WERI-Rb-1 (cell line): ENCODE results near the gene ST8SIA6.

Experiments used
- DNase-seq: peaks from one replicate; pipeline ENCODE4 v3.0.0-alpha.2; 2020
- H3K27ac ChIP-seq: fragments of 250-450 bp; sonication (Bioruptor Pico); 2 replicates; pipeline ENCODE4 v1.5.1; 2020; ENCODE audit warnings: mild to moderate bottlenecking, moderate library complexity
- H3K27me3 ChIP-seq: fragments of 250-450 bp; sonication (Bioruptor Pico); 2 replicates; pipeline ENCODE4 v1.5.1; 2021; ENCODE audit warnings: mild to moderate bottlenecking, low read depth, moderate library complexity; ENCODE audit not compliant: insufficient read depth, severe bottlenecking
- H3K36me3 ChIP-seq: fragments of 250-450 bp; sonication (Bioruptor Pico); 2 replicates; pipeline ENCODE4 v1.5.1; 2020; ENCODE audit warnings: mild to moderate bottlenecking, moderate library complexity
- H3K4me3 ChIP-seq: 2 replicates; pipeline ENCODE4 v1.5.1; 2011; ENCODE audit warnings: low read depth, mild to moderate bottlenecking, control low read depth, low read length
- H3K9me3 ChIP-seq: fragments of 250-450 bp; sonication (Bioruptor Pico); 2 replicates; pipeline ENCODE4 v1.5.1; 2021; ENCODE audit warnings: mild to moderate bottlenecking, moderate library complexity; ENCODE audit not compliant: severe bottlenecking
- CTCF ChIP-seq: IDR thresholded peaks from 2 replicates; pipeline ENCODE4 v1.5.1; 2011; ENCODE audit warnings: low read depth, mild to moderate bottlenecking, control low read depth, inconsistent platforms, low read length

ST8SIA6 gene

DNA sequence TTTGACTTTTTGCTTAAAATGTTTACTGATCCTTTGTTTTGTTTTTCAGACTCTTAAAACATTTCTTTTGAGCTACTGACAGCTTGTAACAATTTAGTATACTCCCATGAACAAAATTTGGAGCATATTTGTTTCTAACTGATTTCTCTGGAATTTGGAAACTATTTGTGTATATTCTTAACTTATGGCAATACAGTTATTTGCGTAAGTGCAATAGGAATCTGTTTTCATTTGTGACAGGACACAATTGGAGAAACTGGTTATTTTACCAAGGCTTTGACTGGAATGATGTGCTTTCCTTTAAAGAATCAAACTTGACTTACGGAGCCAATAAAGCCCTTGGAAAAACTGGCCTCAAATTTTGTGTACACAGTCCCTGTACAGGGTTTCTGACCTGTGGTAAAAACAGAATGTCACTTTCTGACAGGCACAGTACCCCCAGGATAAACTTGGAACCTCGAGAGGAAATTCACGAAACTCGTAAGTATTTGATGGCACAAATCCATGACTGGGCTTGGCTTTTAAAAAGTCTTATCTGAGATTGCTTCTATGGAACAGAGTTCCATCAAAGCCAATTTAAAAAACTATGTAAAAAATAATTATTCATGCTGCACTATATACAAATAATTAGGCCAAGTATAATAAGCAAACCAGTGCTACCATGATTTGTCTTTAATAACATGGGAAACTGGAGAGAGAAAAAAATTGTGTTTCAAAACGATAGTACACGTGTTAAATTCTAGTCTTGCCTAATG, 70.4 kb downstream of the ST8SIA6 start:
- Histone ChIP-seq H3K36me3 (no peaks in the 10 kb centered on the region), H3K27ac (no peak overlapping the region), H3K27me3 (no peaks in the 10 kb centered on the region), H3K9me3 (no peaks in the 10 kb centered on the region), H3K4me3 (no peak overlapping the region)
- no peak for TF ChIP-seq CTCF
- DNase-seq = no peak

DNA sequence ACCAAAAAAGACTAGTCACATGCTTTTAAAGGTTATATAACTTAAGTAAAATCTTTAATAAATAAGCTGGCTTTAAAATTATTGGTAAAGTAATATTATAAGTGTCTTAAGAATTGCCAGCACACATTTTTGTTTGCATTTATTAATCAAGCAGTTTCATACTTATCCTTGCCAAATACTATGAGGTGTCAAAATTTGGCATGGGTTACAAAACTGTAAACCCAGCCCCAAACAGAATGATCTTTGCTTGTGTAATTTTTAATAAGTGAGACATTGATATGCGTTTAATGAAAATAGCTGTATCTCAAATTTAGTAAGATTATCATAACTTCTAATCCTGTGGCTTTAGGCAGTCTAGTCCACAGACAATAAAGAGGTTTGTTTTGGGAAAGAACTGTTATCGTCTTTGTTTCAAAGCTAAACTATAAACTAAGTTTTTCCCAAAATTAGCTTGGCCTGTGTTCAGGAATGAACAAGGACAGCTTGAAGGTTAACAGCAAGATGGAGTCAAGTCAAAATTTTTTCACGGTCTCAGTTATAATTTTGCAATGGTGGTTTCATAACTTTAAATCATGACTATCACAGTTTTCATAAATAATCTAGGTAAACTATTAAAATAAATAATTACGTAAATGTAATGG, 72.8 kb downstream of the ST8SIA6 start:
- no peaks in the 10 kb centered on the region for H3K27me3 ChIP-seq
- no peak for DNase-seq
- H3K36me3 ChIP-seq = no peaks in the 10 kb centered on the region
- no peak for TF ChIP-seq CTCF
- no peaks in the 10 kb centered on the region for H3K9me3 ChIP-seq
- no peak overlapping the region for H3K4me3 ChIP-seq
- no peak overlapping the region for H3K27ac ChIP-seq

- Histone ChIP-seq H3K4me3 (no peak overlapping the region), H3K9me3 (no peaks in the 10 kb centered on the region), H3K27ac (no peak overlapping the region), H3K27me3 (no peaks in the 10 kb centered on the region), H3K36me3 (no peaks in the 10 kb centered on the region)
- no peak for TF ChIP-seq CTCF
- DNase-seq = no peak
Observed at GRCh38 chr10:17380888-17381287, 73.5 kb downstream of the ST8SIA6 start.

- TF ChIP-seq CTCF = no peak
- no peak overlapping the region for H3K27ac ChIP-seq
- H3K9me3 ChIP-seq = no peaks in the 10 kb centered on the region
- DNase-seq = no peak
- no peaks in the 10 kb centered on the region for H3K27me3 ChIP-seq
- no peak overlapping the region for H3K4me3 ChIP-seq
- H3K36me3 ChIP-seq = no peaks in the 10 kb centered on the region
Observed at GRCh38 chr10:17380016-17380415, 74.4 kb downstream of the ST8SIA6 start.

DNA sequence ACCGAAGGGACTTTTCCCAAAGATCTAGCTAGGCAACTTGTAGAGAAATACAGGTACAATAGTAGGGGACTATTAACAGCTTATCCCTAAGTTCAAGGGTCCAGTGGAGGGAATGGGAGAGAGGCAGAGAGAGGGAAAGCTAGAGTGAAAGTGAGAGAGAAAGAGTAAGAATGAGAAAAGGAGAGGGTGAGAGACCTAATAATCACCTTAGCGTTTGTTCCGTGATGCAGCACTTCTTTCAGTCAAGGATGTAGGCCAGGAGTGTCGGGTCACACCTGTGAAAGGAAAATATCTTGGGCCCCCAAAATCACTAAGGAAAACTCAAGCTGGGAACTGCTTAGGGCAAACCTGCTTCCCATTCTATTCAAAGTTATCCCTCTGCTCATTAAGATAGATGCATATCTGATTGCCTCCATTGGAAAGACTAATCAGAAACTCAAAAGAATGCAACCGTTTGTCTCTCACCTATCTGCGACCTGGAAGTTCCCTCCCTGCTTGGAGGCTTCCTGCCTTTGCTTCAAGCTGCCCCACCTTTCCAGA, 75.2 kb downstream of the ST8SIA6 start:
- DNase-seq = no peak
- no peak for TF ChIP-seq CTCF
- H3K4me3 ChIP-seq = no peak overlapping the region

More for the DNA sequence above, 75.2 kb downstream of the ST8SIA6 start:
- Histone ChIP-seq H3K27ac (no peak overlapping the region), H3K9me3 (no peaks in the 10 kb centered on the region), H3K27me3 (no peaks in the 10 kb centered on the region), H3K36me3 (no peaks in the 10 kb centered on the region)
